GM19372 (cell line): Measurements from ENCODE around the gene RBM23.
"Not testable (repeated sequence)": the region's sequence is repeated elsewhere in the genome, so short reads cannot be mapped to it uniquely, and the experiment has no call there.

Experiments
- ATAC-seq: cut with Tn5 transposase; IDR thresholded peaks from one replicate; pipeline ENCODE4 v1.9.1; 2021; ENCODE audit warnings: mild to moderate bottlenecking, low read depth, moderate library complexity; ENCODE audit not compliant: unreplicated experiment

The RBM23 gene

GRCh38 chr14:22870811-22871223, 48.1 kb downstream of the RBM23 start:
- ATAC-seq, result peak; percentile 29

GRCh38 chr14:22866874-22867273, 52.1 kb downstream of the RBM23 start:
- no peak for ATAC-seq

GRCh38 chr14:22865424-22866405, 53.2 kb downstream of the RBM23 start:
- no peak for ATAC-seq

- no peak for ATAC-seq
Observed at GRCh38 chr14:22864979-22865378, 54.0 kb downstream of the RBM23 start.

- no peak for ATAC-seq
Observed at GRCh38 chr14:22861651-22862050, 57.3 kb downstream of the RBM23 start.

- ATAC-seq, result not testable (repeated sequence)
Observed at GRCh38 chr14:22860377-22860776, 58.6 kb downstream of the RBM23 start.

- ATAC-seq, result no peak
Observed at GRCh38 chr14:22856428-22856827, 62.5 kb downstream of the RBM23 start.

- no peak for ATAC-seq
Observed at GRCh38 chr14:22854963-22855724, 63.8 kb downstream of the RBM23 start.

- ATAC-seq, result not testable (repeated sequence)
Observed at GRCh38 chr14:22854296-22854695, 64.7 kb downstream of the RBM23 start.

GRCh38 chr14:22852940-22853767, 65.8 kb downstream of the RBM23 start:
- peak; percentile 75 for ATAC-seq

GRCh38 chr14:22852599-22852939, 66.4 kb downstream of the RBM23 start:
- ATAC-seq, result no peak

- not testable (repeated sequence) for ATAC-seq
Observed at GRCh38 chr14:22852178-22852577, 66.8 kb downstream of the RBM23 start.

- no peak for ATAC-seq
Observed at GRCh38 chr14:22850944-22851764, 67.8 kb downstream of the RBM23 start.

GRCh38 chr14:22849212-22849819, 69.6 kb downstream of the RBM23 start:
- ATAC-seq, result no peak

GRCh38 chr14:22848351-22849164, 70.4 kb downstream of the RBM23 start:
- ATAC-seq, result no peak

- ATAC-seq, result no peak
Observed at GRCh38 chr14:22847661-22848341, 71.1 kb downstream of the RBM23 start.

GRCh38 chr14:22846811-22847307, 72.1 kb downstream of the RBM23 start:
- ATAC-seq, result no peak
